ENCODE data around the gene ZBTB2. TPM values are rescaled to one million over a fixed set of nuclear protein-coding genes. Genes with fewer than 3 reads are reported as not detected.

ZBTB2 gene
- total and polyA plus RNA-seq, 2 donors (not counting 3 experiments of a cell fraction or from before 2014, with no cell fraction given): 11.8 to 13.1 TPM

GRCh38 chr6:151330130-151330696 is 61.1 kb downstream of the ZBTB2 start:
- DNase-seq (ENCODE audit: low read depth, low spot score): no peak
- intact Hi-C loops (cut with micrococcal nuclease) (loop anchor here (10.0 kb wide), 1 partner anchor 915 kb away; no protein-coding TSS in a partner anchor), dilution Hi-C loops (cut with MboI; ENCODE audit: extremely low pct_ligation_motif_present, low sequenced_read_pairs) (no loop called here)
- H3K4me2 ChIP-seq (ENCODE audit: insufficient read depth, low read length): no peak overlapping the region
- no peaks in the 10 kb centered on the region for H3K9me3 ChIP-seq (replicated peaks; ENCODE audit: control insufficient read depth, insufficient read depth, low read length)
- no peak overlapping the region for H3K4me3 ChIP-seq (replicated peaks in 1 of 3; ENCODE audit: insufficient read depth in 1 of 3, low read depth in 1 of 3, low read length in 3 of 3)
- no peaks in the 10 kb centered on the region for H4K20me1 ChIP-seq (replicated peaks; ENCODE audit: control insufficient read depth, extremely low read depth, insufficient read depth, low read length)
- H3K9ac ChIP-seq (replicated peaks; ENCODE audit: extremely low read depth, insufficient read depth, low read length): no peak overlapping the region
- H2AFZ ChIP-seq (ENCODE audit: low read depth, low read length): no peak overlapping the region
- FAIRE-seq: no peak
- BruUV-seq (replicated peaks): no TSS peak
- H3K79me2 ChIP-seq (ENCODE audit: control insufficient read depth, insufficient read depth, low read length): peaks cover 77% of the 10 kb centered on the region
- H3K27me3 ChIP-seq (ENCODE audit: control insufficient read depth in 2 of 2, insufficient read depth in 2 of 2, low read length in 2 of 2): no peaks in the 10 kb centered on the region
- H3K27ac ChIP-seq (ENCODE audit: insufficient read depth, low read depth, low read length): no peak overlapping the region
- H3K4me1 ChIP-seq (ENCODE audit: control insufficient read depth, extremely low read depth, insufficient read depth, low read length): peaks cover 9% of the 10 kb centered on the region
- H3K9me1 ChIP-seq (replicated peaks; ENCODE audit: control insufficient read depth, extremely low read depth, insufficient read depth, low read length): no peaks in the 10 kb centered on the region
- TF ChIP-seq FOS (IDR thresholded peaks at IDR 0.05; ENCODE audit: borderline replicate concordance, insufficient read depth, low read length) (no peak), CTCF (IDR thresholded peaks at IDR 0.05; ENCODE audit: extremely low read depth in 1 of 2, insufficient read depth in 1 of 2, low read depth in 1 of 2, low read length in 2 of 2) (no peak), GATA2 (IDR thresholded peaks at IDR 0.05; ENCODE audit: insufficient read depth, insufficient read length, low read depth, low read length) (no peak), POLR2A (IDR thresholded peaks at IDR 0.05; ENCODE audit: low read depth, low read length) (no peak), MYC (IDR thresholded peaks at IDR 0.05; ENCODE audit: low read depth, low read length) (no peak), JUN (IDR thresholded peaks at IDR 0.05; ENCODE audit: borderline replicate concordance, insufficient read depth, insufficient read length, low read depth) (no peak), MAX (IDR thresholded peaks at IDR 0.05; ENCODE audit: insufficient read depth, insufficient read length) (no peak), POLR2AphosphoS5 (IDR thresholded peaks at IDR 0.05; ENCODE audit: insufficient read depth, low read depth, low read length) (no peak), EZH2 (IDR thresholded peaks at IDR 0.05; ENCODE audit: borderline replicate concordance, low read depth, low read length, severe bottlenecking) (no peak)
- ChIA-PET CTCF (interaction anchor here (1.3 to 7.0 kb wide), 2 partner anchors 316 to 439 kb away, joined by 3 to 233 read pairs; no protein-coding TSS in a partner anchor), POLR2A (no interaction called here)
- peaks cover 3 to 8% of the 10 kb centered on the region in 2 experiments for H3K36me3 ChIP-seq (ENCODE audit: control insufficient read depth in 2 of 2, extremely low read depth in 1 of 2, insufficient read depth in 2 of 2, low read length in 2 of 2)
